SH-SY5Y (cell line): ENCODE data around the gene GEN1.

Source experiments
- GATA2 ChIP-seq: IDR thresholded peaks from 2 replicates; pipeline ENCODE4 v1.6.1; 2011; ENCODE audit warnings: mild to moderate bottlenecking, low read depth, low read length
- GATA3 ChIP-seq: IDR thresholded peaks from 2 replicates; pipeline ENCODE4 v1.6.1; 2011; ENCODE audit warnings: low read depth, mild to moderate bottlenecking, low read length, moderate library complexity

The GEN1 gene

DNA sequence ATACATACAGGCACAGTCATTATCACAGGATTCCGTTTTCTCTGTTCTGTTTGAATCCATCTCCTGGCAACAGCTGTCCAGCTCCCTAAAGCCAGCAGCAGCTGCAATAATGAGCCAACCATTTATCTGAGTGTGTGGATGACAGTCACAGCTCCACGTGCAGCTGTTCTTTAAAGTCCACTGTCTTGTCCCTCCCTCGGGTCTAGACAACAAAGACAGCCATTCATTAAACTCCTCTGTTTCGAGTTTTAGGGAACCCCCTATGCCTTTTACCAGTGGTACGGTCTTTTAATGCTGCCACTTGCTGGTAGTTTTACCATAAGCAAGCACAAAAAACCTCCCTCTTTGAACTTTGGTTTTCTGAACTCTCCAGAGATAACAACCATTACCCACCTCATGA lies 46.3 kb downstream of the GEN1 start:
- TF ChIP-seq GATA3 (no peak), GATA2 (no peak)

- TF ChIP-seq GATA3 (no peak), GATA2 (no peak)
Observed at GRCh38 chr2:17800693-17801458, 46.9 kb downstream of the GEN1 start.

DNA sequence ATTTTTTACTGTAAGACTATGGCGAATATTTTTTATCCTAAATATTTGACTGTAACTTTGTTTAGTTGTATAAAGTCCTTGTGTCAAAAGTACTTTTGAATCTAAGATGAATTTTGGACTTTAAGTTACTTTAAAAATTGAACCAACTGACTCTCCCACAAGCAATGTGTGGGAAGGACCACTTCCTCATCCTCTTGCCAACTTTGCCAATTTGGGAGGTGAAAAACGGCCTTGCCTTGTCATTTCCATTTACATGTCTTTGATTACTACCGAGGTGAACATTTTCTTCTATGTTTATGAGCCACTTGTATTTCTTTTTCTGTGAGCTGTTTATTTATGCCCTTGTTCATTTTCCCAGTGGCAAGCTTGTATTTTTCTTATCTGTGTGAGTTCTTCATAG lies 49.6 kb downstream of the GEN1 start:
- TF ChIP-seq GATA2: no peak
- no peak for TF ChIP-seq GATA3

DNA sequence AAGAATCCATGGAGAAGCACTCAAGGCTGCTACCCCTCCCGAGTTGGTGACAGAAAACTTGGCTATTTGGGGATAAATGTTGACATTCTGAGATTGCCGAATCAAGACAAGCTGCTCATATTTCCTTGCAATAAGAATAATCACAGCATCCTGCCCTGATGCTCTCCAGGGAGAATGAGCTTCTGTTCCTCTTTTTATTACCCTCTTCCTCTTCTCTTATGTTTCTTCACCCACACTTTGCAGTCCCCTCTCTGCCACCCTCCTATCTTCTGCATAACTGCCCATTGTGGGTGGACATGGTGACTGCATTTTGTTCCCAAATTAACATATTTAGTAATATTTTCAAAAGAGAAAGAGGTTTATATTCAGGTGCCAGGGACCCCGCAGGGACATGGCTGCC lies 50.4 kb downstream of the GEN1 start:
- TF ChIP-seq GATA2 (no peak), GATA3 (no peak)

DNA sequence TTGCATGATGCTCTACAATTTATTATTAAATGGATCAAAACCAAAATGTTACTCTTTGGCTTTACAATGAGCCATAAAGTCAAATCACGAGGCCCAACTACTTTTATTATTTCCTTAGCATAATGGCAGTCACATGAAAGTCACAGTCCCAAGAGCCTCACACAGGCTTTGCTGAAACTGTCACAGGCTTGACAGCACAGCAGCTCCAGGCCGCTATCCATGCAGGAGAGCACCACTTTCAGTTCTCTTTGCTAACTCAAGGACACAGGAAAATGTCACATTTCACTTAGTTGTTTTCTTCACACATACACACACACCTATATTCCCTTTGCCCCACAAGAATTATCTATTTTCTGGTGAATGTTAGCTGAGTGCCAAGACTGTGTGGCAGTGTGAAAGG lies 51.2 kb downstream of the GEN1 start:
- TF ChIP-seq GATA2 (no peak), GATA3 (no peak)

GRCh38 chr2:17805717-17806363 lies 51.9 kb downstream of the GEN1 start:
- TF ChIP-seq GATA3 (no peak), GATA2 (no peak)

DNA sequence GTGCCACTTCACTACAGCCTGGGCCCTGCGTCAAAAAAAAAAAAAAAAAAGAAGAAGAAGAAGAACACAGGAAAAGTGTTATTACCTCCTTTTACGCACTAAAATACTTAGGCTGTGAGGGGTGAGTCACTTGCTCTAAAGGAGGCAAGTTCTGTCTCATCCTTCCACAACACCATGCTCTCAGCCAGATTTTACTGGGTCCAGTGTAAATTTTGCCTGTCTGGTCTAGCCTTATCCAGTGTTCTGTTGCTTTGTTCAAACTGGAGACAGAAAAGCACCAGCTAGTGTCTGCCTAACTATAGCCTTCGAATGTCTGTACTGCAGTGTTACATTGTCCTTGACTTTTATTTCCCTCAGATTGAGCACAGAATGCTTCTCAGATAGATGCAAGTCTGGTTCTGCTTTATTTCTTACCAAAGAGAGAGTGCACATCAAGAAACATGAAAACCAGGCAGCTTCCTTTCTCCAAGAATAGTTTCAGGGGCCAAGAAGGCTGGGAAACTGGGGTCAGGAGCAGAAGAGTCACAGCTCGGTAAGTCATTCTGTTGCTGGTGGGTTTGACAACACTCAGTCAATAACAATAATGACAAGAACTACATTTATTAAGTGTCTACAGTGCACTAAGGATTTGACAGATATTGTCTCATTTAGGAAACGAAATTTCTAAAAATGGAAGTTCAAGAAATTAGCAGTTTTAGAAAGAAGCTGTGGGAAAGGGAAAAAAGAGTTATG lies 59.2 kb downstream of the GEN1 start:
- no peak for TF ChIP-seq GATA3
- TF ChIP-seq GATA2: no peak

DNA sequence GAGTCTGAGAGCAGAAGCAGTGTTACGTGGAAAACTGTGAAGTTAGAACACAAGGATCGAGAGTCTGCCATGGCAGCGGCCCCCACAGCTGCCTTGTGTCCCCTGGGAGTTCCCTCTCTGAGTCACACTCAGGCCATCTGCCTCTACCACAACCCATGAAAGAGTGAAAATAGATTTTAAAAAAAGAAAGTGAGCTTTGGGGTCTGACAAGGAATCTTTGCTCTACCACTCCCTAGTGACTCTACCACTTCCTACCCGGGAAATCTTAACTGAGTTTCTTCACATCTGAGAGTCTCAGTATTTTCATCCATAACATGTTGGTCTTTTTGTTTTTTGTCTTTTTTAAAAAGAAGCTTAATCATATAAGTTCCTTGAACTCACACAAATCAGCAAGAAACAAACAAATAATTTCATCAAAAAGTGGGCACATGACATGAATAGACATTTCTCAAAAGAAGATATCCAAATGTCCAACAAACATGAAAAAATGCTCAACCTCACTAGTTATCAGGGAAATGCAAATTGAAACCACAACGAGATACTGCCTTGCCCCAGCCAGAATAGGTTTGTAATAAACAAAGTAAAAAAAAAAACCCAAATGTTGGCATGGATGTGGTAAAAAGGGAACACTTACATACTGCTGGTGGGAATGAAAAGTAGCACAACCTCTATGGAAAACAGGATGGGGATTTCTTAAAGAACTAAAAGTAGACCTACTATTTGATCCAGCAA lies 60.0 kb downstream of the GEN1 start:
- no peak for TF ChIP-seq GATA3
- no peak for TF ChIP-seq GATA2

DNA sequence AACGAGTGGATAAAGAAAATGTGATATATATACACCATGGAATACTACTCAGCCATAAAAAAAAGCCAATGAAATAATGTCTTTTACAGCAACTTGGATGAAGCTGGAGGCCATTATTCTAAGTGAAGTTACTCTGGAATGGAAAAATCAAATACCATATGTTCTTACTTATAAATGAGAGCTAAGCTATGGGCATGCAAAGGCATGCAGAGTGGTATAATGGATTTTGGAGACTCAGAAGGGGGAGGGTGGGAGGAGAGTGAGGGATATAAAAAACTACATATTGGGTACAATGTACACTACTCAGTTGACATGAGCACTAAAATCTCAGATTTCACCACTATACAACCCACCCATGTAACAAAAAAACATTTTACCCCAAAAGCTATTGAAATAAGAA lies 60.7 kb downstream of the GEN1 start:
- TF ChIP-seq GATA2 (no peak), GATA3 (no peak)

GRCh38 chr2:17815468-17816184 lies 61.7 kb downstream of the GEN1 start:
- TF ChIP-seq GATA2 (no peak), GATA3 (no peak)

- TF ChIP-seq GATA3: no peak
- TF ChIP-seq GATA2: no peak
Observed at GRCh38 chr2:17816396-17817245, 62.7 kb downstream of the GEN1 start, which contains the start of gene MSGN1. TSS of gene MSGN1 (plus strand) at chr2:17816460. CDS start at chr2:17816519, 59 bp downstream.

- no peak for TF ChIP-seq GATA2
- TF ChIP-seq GATA3: no peak
Observed at GRCh38 chr2:17818235-17818815, 64.4 kb downstream of the GEN1 start.

DNA sequence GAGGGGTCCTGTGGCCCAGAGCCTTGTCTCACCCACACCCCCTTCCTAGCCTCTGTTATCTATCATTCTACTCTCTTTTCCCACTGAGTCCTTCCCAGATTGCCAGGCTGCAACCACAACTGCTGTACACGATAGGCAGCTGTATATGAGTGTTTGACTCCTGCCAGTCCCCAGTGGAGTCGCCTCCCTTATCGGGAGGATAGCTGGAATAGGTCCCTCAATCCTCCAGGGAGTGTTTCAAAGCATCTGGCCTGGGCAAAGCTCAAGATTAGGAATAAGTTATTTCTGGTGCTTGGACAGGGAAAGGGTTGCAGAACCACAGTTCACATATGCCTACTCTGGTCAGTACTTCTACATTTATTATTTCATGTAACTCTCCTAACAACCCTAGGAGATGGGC lies 67.1 kb downstream of the GEN1 start:
- TF ChIP-seq GATA3 (no peak), GATA2 (no peak)
